PC-9 (cell line): Measurements from ENCODE around the gene EIF4G1. TPM values are rescaled to one million over a fixed set of nuclear protein-coding genes. Genes with fewer than 3 reads are reported as not detected.
"Not testable (repeated sequence)": the region's sequence is repeated elsewhere in the genome, so short reads cannot be mapped to it uniquely, and the experiment has no call there.

Source experiments
- Bru-seq: library from RNA; stranded (reverse); fragments of 400-500 nt; gene quantifications from one replicate; lab custom pipeline; 2021; lab: Mats Ljungman, UMichigan
- BruChase-seq, 2 experiments: library from RNA; stranded (reverse); fragments of 400-500 nt; gene quantifications; one replicate each; lab custom pipeline; 2021; lab: Mats Ljungman, UMichigan
- BruUV-seq: library from RNA; stranded (reverse); fragments of 400-500 nt; replicated peaks from 2 replicates; lab custom pipeline; 2021; lab: Mats Ljungman, UMichigan
- CTCF ChIA-PET: fragments of 300-600 bp; sonication (Branson Sonifier 250); formaldehyde crosslinking; loops from one replicate; lab custom pipeline; 2022; ENCODE audit warnings: antibody characterized with exemption; lab: Charles Lee
- POLR2A ChIA-PET: fragments of 300-600 bp; sonication (Branson Sonifier 250); formaldehyde crosslinking; loops from one replicate; lab custom pipeline; 2022; ENCODE audit warnings: antibody characterized with exemption; ENCODE audit not compliant: unreplicated experiment; lab: Charles Lee
- DNase-seq, 2 experiments: peaks; one replicate each; pipeline versions ENCODE4 v3.0.0 to v3.0.0-alpha.2; 2015 to 2022; ENCODE audit warnings: mixed read lengths in 1 of 2
- H2AFZ ChIP-seq: fragments of 200-600 bp; sonication (generic); 2 replicates; pipeline ENCODE4 v1.8.1; 2017; ENCODE audit warnings: antibody characterized with exemption
- H3F3A ChIP-seq: fragments of 200-600 bp; sonication (generic); 2 replicates; pipeline ENCODE4 v1.8.1; 2017; ENCODE audit warnings: antibody characterized with exemption, mild to moderate bottlenecking, low read depth; ENCODE audit not compliant: insufficient read depth
- H3K27ac ChIP-seq: fragments of 200-600 bp; sonication (generic); 2 replicates; pipeline ENCODE4 v1.6.1; 2016; ENCODE audit warnings: mixed run types
- H3K27me3 ChIP-seq: fragments of 200-600 bp; sonication (generic); 2 replicates; pipeline ENCODE4 v1.6.1; 2016; ENCODE audit warnings: low read depth, mixed run types; ENCODE audit not compliant: insufficient read depth
- H3K36me3 ChIP-seq: fragments of 200-600 bp; sonication (generic); 2 replicates; pipeline ENCODE4 v1.6.1; 2016; ENCODE audit warnings: low read depth, mixed run types
- H3K4me1 ChIP-seq: fragments of 200-600 bp; sonication (generic); replicated peaks from 2 replicates; pipeline ENCODE4 v1.6.1; 2016; ENCODE audit warnings: mixed run types; ENCODE audit not compliant: insufficient read depth
- H3K4me2 ChIP-seq: fragments of 200-600 bp; sonication (generic); 2 replicates; pipeline ENCODE4 v1.6.1; 2017; ENCODE audit warnings: mixed run types
- H3K4me3 ChIP-seq: fragments of 200-600 bp; sonication (generic); 2 replicates; pipeline ENCODE4 v1.6.1; 2016; ENCODE audit warnings: mixed run types
- H3K79me2 ChIP-seq: fragments of 200-600 bp; sonication (generic); 2 replicates; pipeline ENCODE4 v1.6.1; 2017; ENCODE audit warnings: low read depth, mixed run types
- H3K9me2 ChIP-seq: fragments of 200-600 bp; sonication (generic); 2 replicates; pipeline ENCODE4 v1.8.1; 2017; ENCODE audit warnings: mild to moderate bottlenecking; ENCODE audit not compliant: insufficient read depth
- H3K9me3 ChIP-seq: fragments of 200-600 bp; sonication (generic); 2 replicates; pipeline ENCODE4 v1.8.1; 2016; ENCODE audit warnings: low read depth; ENCODE audit not compliant: insufficient read depth
- H4K20me1 ChIP-seq: fragments of 200-600 bp; sonication (generic); 2 replicates; pipeline ENCODE4 v1.8.1; 2017; ENCODE audit not compliant: insufficient read depth
- CTCF ChIP-seq: fragments of 200-600 bp; sonication (generic); conservative IDR thresholded peaks from 2 replicates; pipeline ENCODE4 v1.6.1; 2017; ENCODE audit warnings: mixed run types, antibody characterized with exemption, mild to moderate bottlenecking, moderate library complexity
- EZH2 ChIP-seq: fragments of 200-600 bp; sonication (generic); IDR thresholded peaks from 2 replicates; pipeline ENCODE4 v1.8.0; 2017; ENCODE audit warnings: antibody characterized with exemption, low read depth
- intact Hi-C: fragments of 100-400 bp; cut with micrococcal nuclease; formaldehyde crosslinking; loops from one replicate; pipeline ENCODE4 v1.10.0; 2022; ENCODE audit not compliant: unreplicated experiment
- long read RNA-seq: library from polyadenylated mRNA; stranded (forward); transcript quantifications from one replicate; pipeline ENCODE4 v2.0.0, GENCODE V29; 2022
- total RNA-seq: library from RNA; stranded (reverse); gene quantifications from 2 replicates; pipeline ENCODE4 v1.2.3, GENCODE V29; 2021

Gene EIF4G1
- total RNA-seq (657 and 721 TPM in 2 replicates), Bru-seq, nascent RNA (percentile 98 among the genes with signal in this experiment), BruChase-seq, experiment 1, labeled RNA remaining after a 2-hour chase (percentile 99 among the genes with signal in this experiment), BruChase-seq, experiment 2, labeled RNA remaining after a 6-hour chase (percentile 99 among the genes with signal in this experiment)
- long read RNA-seq, full-length matches to known transcripts, result 113 of 504 reads
- long read RNA-seq, partial matches to known transcripts, result 248 of 504 reads
- long read RNA-seq, other reads (novel, unspliced or antisense), result 143 of 504 reads

- BruUV-seq, result no TSS peak
- Histone ChIP-seq H3K4me3 (peak within 1 kb of the TSS; percentile 63), H3K4me2 (peak within 1 kb of the TSS; percentile 81), H3K9me2 (no peaks in the 10 kb centered on the region), H3K9me3 (no peaks in the 10 kb centered on the region), H3K27me3 (no peaks in the 10 kb centered on the region), H4K20me1 (peaks cover 42% of the 10 kb centered on the region), H3K4me1 (peaks cover 43% of the 10 kb centered on the region), H3K36me3 (peaks cover 29% of the 10 kb centered on the region), H3F3A (peaks cover 78% of the 10 kb centered on the region), H3K79me2 (peaks cover 46% of the 10 kb centered on the region), H2AFZ (peak within 1 kb of the TSS; percentile 80), H3K27ac (peak within 1 kb of the TSS; percentile 84)
- TF ChIP-seq CTCF (no peak), EZH2 (no peak)
- intact Hi-C loops, result loop anchor here (1.0 to 5.0 kb wide), 4 partner anchors 15 to 140 kb away; partner anchors contain the start of genes AP2M1 and PSMD2
- POLR2A ChIA-PET, result no interaction called here
- DNase-seq, result peak; percentile 82 to 98
- CTCF ChIA-PET, result interaction anchor here (0.7 kb wide), 1 partner anchor 41 kb away, joined by 7 read pairs; no protein-coding TSS in a partner anchor
These were observed at the start of gene EIF4G1 for GRCh38 chr3:184314363-184314699. TSS of gene EIF4G1 (plus strand) at chr3:184314606. CDS start at chr3:184315797, 1,191 bp downstream.

- intact Hi-C loops, H4K20me1 ChIP-seq, H3K79me2 ChIP-seq, H3K9me3 ChIP-seq, H3K27me3 ChIP-seq, BruUV-seq, H3K27ac ChIP-seq, H3K4me3 ChIP-seq, H3K36me3 ChIP-seq, H3K4me2 ChIP-seq, H3K4me1 ChIP-seq, DNase-seq, H3K9me2 ChIP-seq, CTCF ChIA-PET, H2AFZ ChIP-seq: not testable (repeated sequence)
- POLR2A ChIA-PET, result interaction anchor here (0.7 kb wide), 1 partner anchor 1546 kb away, joined by 6 read pairs; no protein-coding TSS in a partner anchor
- peaks cover 12% of the 10 kb centered on the region; the same call in 1 of the 2 replicates for H3F3A ChIP-seq
These were observed 47.2 kb upstream of the EIF4G1 start for GRCh38 chr3:184267249-184267648.

GRCh38 chr3:184272269-184272668, 42.1 kb upstream of the EIF4G1 start:
- no peak overlapping the region for H2AFZ ChIP-seq
- 0 out of 2 replicates have a peak, but pooled peaks cover 4% of the 10 kb centered on the region for H3K9me3 ChIP-seq
- intact Hi-C loops, result no loop called here
- H3K4me1 ChIP-seq, result no peaks in the 10 kb centered on the region
- DNase-seq, result no peak
- no TSS peak for BruUV-seq
- peaks cover 14% of the 10 kb centered on the region for H3K27me3 ChIP-seq
- H3K36me3 ChIP-seq, result no peaks in the 10 kb centered on the region
- H3K9me2 ChIP-seq, result no peaks in the 10 kb centered on the region
- no peak overlapping the region for H3K4me3 ChIP-seq
- ChIA-PET POLR2A (no interaction called here), CTCF (interaction anchor here (0.6 kb wide), 1 partner anchor 1364 kb away, joined by 3 read pairs; no protein-coding TSS in a partner anchor)
- H3K79me2 ChIP-seq, result no peaks in the 10 kb centered on the region
- no peak overlapping the region for H3K4me2 ChIP-seq
- TF ChIP-seq CTCF, result no peak
- TF ChIP-seq EZH2, result no peak
- H3K27ac ChIP-seq, result no peak overlapping the region
- peaks cover 3% of the 10 kb centered on the region; the same call in 1 of the 2 replicates for H3F3A ChIP-seq
- H4K20me1 ChIP-seq, result no peaks in the 10 kb centered on the region
